K562 (cell line): Measurements from ENCODE around the gene ATP6V0E1. TPM values are rescaled to one million over a fixed set of nuclear protein-coding genes. Genes with fewer than 3 reads are reported as not detected.
A peak's percentile ranks its signal among the peaks of the same experiment; 100 is the strongest.

Experiments used
- ATAC-seq: fragments of 200-7000 bp; cut with Tn5 transposase; 3 replicates; pipeline ENCODE4 v1.9.1; 2020; ENCODE audit warnings: moderate library complexity
- BruUV-seq: library from RNA; stranded (reverse); fragments of 400-500 nt; replicated peaks from 2 replicates; lab custom pipeline; 2021; lab: Mats Ljungman, UMichigan
- CTCF ChIA-PET: fragments of 300-600 bp; formaldehyde crosslinking; extraction: SDS; loops from one replicate; lab custom pipeline; 2021; ENCODE audit warnings: low intra/inter-chr PET ratio; lab: Yijun Ruan, JAX
- POLR2A ChIA-PET: fragments of 300-600, 350-650 bp; sonication (Branson Sonifier 250); formaldehyde crosslinking; extraction: SDS; loops from one replicate; lab custom pipeline; 2021; ENCODE audit warnings: antibody characterized with exemption, inconsistent platforms; lab: Yijun Ruan, JAX
- DNase-seq, 4 experiments: peaks; one replicate each; pipeline versions ENCODE4 v3.0.0 to v3.0.0-alpha.2; 2011 to 2018; ENCODE audit warnings: low spot score in 3 of 4, mixed read lengths in 3 of 4; ENCODE audit errors: extremely low read depth in 1 of 4
- FAIRE-seq: peaks from 2 replicates; lab custom pipeline; 2011; peaks lifted over from hg19 to GRCh38; lab: Jason Lieb, UNC
- H2AFZ ChIP-seq: 2 replicates; pipeline ENCODE4 v1.6.0; 2011; ENCODE audit warnings: low read depth, low read length, control low read depth, inconsistent platforms
- H3K27ac ChIP-seq: fragments of 200-600 bp; 3 replicates; pipeline ENCODE4 v1.8.0; 2011; ENCODE audit warnings: low read depth, mild to moderate bottlenecking, control low read depth, inconsistent platforms, low read length, moderate library complexity, mixed read lengths; ENCODE audit errors: extremely low read depth
- H3K27me3 ChIP-seq, 2 experiments: fragments of 300-600 bp in 1 of 2; 2 replicates in 1 of 2; 3 replicates in 1 of 2; pipeline versions ENCODE4 v1.6.0 to v1.8.0; 2011; ENCODE audit warnings: inconsistent platforms in 2 of 2, low read length in 2 of 2, mild to moderate bottlenecking in 1 of 2, mixed read lengths in 1 of 2, moderate library complexity in 1 of 2; ENCODE audit not compliant: control insufficient read depth in 2 of 2, insufficient read depth in 2 of 2
- H3K36me3 ChIP-seq: fragments of 300-600 bp; 3 replicates; pipeline ENCODE4 v1.8.0; 2011; ENCODE audit warnings: mild to moderate bottlenecking, low read length, inconsistent platforms; ENCODE audit not compliant: control insufficient read depth, insufficient read depth
- H3K4me1 ChIP-seq, 2 experiments: fragments of 200-600 bp in 1 of 2; replicated peaks in 1 of 2; 2 replicates in 1 of 2; 3 replicates in 1 of 2; pipeline versions ENCODE4 v1.5.1 to v1.8.0; 2011; ENCODE audit warnings: inconsistent platforms in 2 of 2, low read length in 2 of 2, mild to moderate bottlenecking in 1 of 2, mixed read lengths in 1 of 2, moderate library complexity in 1 of 2; ENCODE audit not compliant: control insufficient read depth in 2 of 2, insufficient read depth in 2 of 2
- H3K4me2 ChIP-seq: 2 replicates; pipeline ENCODE4 v1.6.1; 2011; ENCODE audit warnings: low read length, control low read depth, inconsistent platforms, mixed read lengths; ENCODE audit not compliant: insufficient read depth
- H3K4me3 ChIP-seq: fragments of 200-600 bp; sonication (generic), shearing (Covaris generic); 2 replicates; pipeline ENCODE4 v1.5.1; 2016; ENCODE audit warnings: control low read depth, inconsistent platforms
- H3K79me2 ChIP-seq: fragments of 200-600 bp; 3 replicates; pipeline ENCODE4 v1.8.0; 2011; ENCODE audit warnings: low read length, inconsistent platforms; ENCODE audit not compliant: control insufficient read depth, insufficient read depth
- H3K9ac ChIP-seq, 2 experiments: 2 replicates each; pipeline versions ENCODE4 v1.6.0 to v1.6.1; 2011; ENCODE audit warnings: low read depth in 2 of 2, low read length in 2 of 2, control low read depth in 1 of 2, inconsistent platforms in 1 of 2, mild to moderate bottlenecking in 1 of 2, mixed read lengths in 1 of 2; ENCODE audit not compliant: insufficient read depth in 1 of 2
- H3K9me1 ChIP-seq: one replicate; pipeline ENCODE4 v1.6.0; 2011; ENCODE audit warnings: inconsistent platforms, mild to moderate bottlenecking, low read length, moderate library complexity; ENCODE audit not compliant: control insufficient read depth, insufficient read depth
- H3K9me3 ChIP-seq: replicated peaks from 2 replicates; pipeline ENCODE4 v1.5.1; 2011; ENCODE audit warnings: low read depth, low read length, inconsistent platforms; ENCODE audit not compliant: control insufficient read depth, insufficient read depth
- H4K20me1 ChIP-seq: replicated peaks from 2 replicates; pipeline ENCODE4 v1.6.1; 2011; ENCODE audit warnings: low read length, inconsistent platforms, mixed read lengths; ENCODE audit not compliant: control insufficient read depth, insufficient read depth
- BCOR ChIP-seq: fragments of 450-650 bp; IDR thresholded peaks from 2 replicates; pipeline ENCODE4 v1.6.1; 2016
- BRCA1 ChIP-seq, 2 experiments: fragments of 450-650 bp in 1 of 2; sonication (generic) in 1 of 2; formaldehyde crosslinking in 1 of 2; IDR thresholded peaks; 2 replicates each; pipeline versions ENCODE4 v1.5.0 to v1.6.1; 2017 to 2020; ENCODE audit warnings: mild to moderate bottlenecking in 1 of 2, missing genetic modification reagents in 1 of 2
- CTBP1 ChIP-seq: fragments of 450-650 bp; IDR thresholded peaks from 2 replicates; pipeline ENCODE4 v1.6.1; 2016; ENCODE audit warnings: borderline replicate concordance
- HMGN3 ChIP-seq: IDR thresholded peaks from 2 replicates; pipeline ENCODE4 v1.6.1; 2011; ENCODE audit warnings: borderline replicate concordance, low read depth, mild to moderate bottlenecking, mixed read lengths, low read length; ENCODE audit not compliant: insufficient read length; ENCODE audit errors: extremely low read depth
- JUNB ChIP-seq: fragments of 450-650 bp; formaldehyde crosslinking; conservative IDR thresholded peaks from 2 replicates; pipeline ENCODE4 v1.4.0; 2020; ENCODE audit warnings: mild to moderate bottlenecking
- LCOR ChIP-seq: sonication (generic); formaldehyde crosslinking; IDR thresholded peaks from 2 replicates; pipeline ENCODE4 v1.8.0; 2022; ENCODE audit warnings: mild to moderate bottlenecking, missing genetic modification reagents
- MCM2 ChIP-seq: fragments of 450-650 bp; IDR thresholded peaks from 2 replicates; pipeline ENCODE4 v1.6.1; 2017; ENCODE audit warnings: low read depth, mild to moderate bottlenecking
- PCBP2 ChIP-seq: fragments of 200-400 bp; formaldehyde crosslinking; IDR thresholded peaks from 2 replicates; pipeline ENCODE4 v1.6.1; 2018; ENCODE audit warnings: low read length, low read depth, mild to moderate bottlenecking, moderate library complexity; ENCODE audit not compliant: poor library complexity, severe bottlenecking
- SAP30 ChIP-seq: fragments of 200-600 bp; sonication (generic); IDR thresholded peaks from 2 replicates; pipeline ENCODE4 v1.6.1; 2012; ENCODE audit warnings: borderline replicate concordance, low read depth, mild to moderate bottlenecking, moderate library complexity, low read length, control low read depth, inconsistent platforms; ENCODE audit not compliant: insufficient read depth, poor library complexity, severe bottlenecking
- SMAD4 ChIP-seq: fragments of 250-450 bp; sonication (Bioruptor Pico); conservative IDR thresholded peaks from 2 replicates; pipeline ENCODE4 v1.8.0; 2021; ENCODE audit warnings: inconsistent platforms, mild to moderate bottlenecking, moderate library complexity
- SOX6 ChIP-seq: fragments of 450-650 bp; IDR thresholded peaks from 2 replicates; pipeline ENCODE4 v1.6.1; 2014; ENCODE audit warnings: mild to moderate bottlenecking
- ZNF133 ChIP-seq: fragments of 250-450 bp; sonication (Bioruptor Pico); IDR thresholded peaks from 2 replicates; pipeline ENCODE4 v1.4.0; 2020; ENCODE audit warnings: mild to moderate bottlenecking
- WGBS: fragments of 100-300 bp; shearing (Covaris generic); methylation state at CpG from one replicate; pipeline ENCODE4 v1.1.6; 2016; ENCODE audit warnings: low coverage, mixed read lengths; ENCODE audit not compliant: insufficient coverage; ENCODE audit errors: missing lambda C conversion rate; 5-methylcytosine and 5-hydroxymethylcytosine counted together
- in situ Hi-C: fragments of 300-500 bp; cut with MboI; formaldehyde crosslinking; loops from 4 replicates; pipeline ENCODE4 v1.15.0; 2018; ENCODE audit warnings: inconsistent platforms, mixed read lengths
- intact Hi-C: fragments of 100-400 bp; cut with micrococcal nuclease; formaldehyde crosslinking; loops from 2 replicates; pipeline ENCODE4 v1.14.2; 2022
- polyA plus RNA-seq, 8 experiments: library from polyadenylated mRNA; depleted of rRNA in 4 of 8; stranded (reverse) in 5 of 8; unstranded in 3 of 8; fragments of >200 nt; fragmentation: Nextera tagmentation in 2 of 8; fragmentation: Illumina TruSeq in 1 of 8; extraction: Ambion mirVana in 2 of 8; extraction: Trizol in 1 of 8; gene quantifications; 2 replicates each; pipeline versions ENCODE4 v1.2.1 to v1.2.3, GENCODE V29; 2011 to 2014; ENCODE audit warnings: inconsistent platforms in 1 of 8, missing spikeins in 1 of 8
- total RNA-seq, 7 experiments: library from RNA; depleted of rRNA in 6 of 7; stranded (reverse); fragments of >200 nt in 6 of 7; fragmentation: Illumina TruSeq in 2 of 7; extraction: Trizol in 2 of 7; gene quantifications; 2 replicates each; pipeline versions ENCODE4 v1.2.1 to v1.2.3, GENCODE V29; 2011 to 2021; ENCODE audit warnings: low replicate concordance in 1 of 7
- TF ChIP-seq, protein P1 (sequence below), 2 experiments: fragments of 450-650 bp; IDR thresholded peaks; 2 replicates each; pipeline ENCODE4 v1.6.1; 2018; ENCODE audit warnings: mild to moderate bottlenecking in 2 of 2, low read depth in 1 of 2; ENCODE audit not compliant: partially characterized antibody in 2 of 2
- TF ChIP-seq, protein P2 (sequence below), 2 experiments: IDR thresholded peaks in 1 of 2; conservative IDR thresholded peaks in 1 of 2; 2 replicates each; pipeline ENCODE4 v1.6.1; 2016; ENCODE audit warnings: low read depth in 2 of 2, mild to moderate bottlenecking in 1 of 2, missing compliant biosample characterization in 1 of 2, missing genetic modification characterization in 1 of 2, moderate library complexity in 1 of 2

The ATP6V0E1 gene
- total and polyA plus RNA-seq, 9 of the 15 experiments (the other 6 are each of a cell fraction or from before 2014, with no cell fraction given): 63.8 to 395 (median 112) TPM

DNA sequence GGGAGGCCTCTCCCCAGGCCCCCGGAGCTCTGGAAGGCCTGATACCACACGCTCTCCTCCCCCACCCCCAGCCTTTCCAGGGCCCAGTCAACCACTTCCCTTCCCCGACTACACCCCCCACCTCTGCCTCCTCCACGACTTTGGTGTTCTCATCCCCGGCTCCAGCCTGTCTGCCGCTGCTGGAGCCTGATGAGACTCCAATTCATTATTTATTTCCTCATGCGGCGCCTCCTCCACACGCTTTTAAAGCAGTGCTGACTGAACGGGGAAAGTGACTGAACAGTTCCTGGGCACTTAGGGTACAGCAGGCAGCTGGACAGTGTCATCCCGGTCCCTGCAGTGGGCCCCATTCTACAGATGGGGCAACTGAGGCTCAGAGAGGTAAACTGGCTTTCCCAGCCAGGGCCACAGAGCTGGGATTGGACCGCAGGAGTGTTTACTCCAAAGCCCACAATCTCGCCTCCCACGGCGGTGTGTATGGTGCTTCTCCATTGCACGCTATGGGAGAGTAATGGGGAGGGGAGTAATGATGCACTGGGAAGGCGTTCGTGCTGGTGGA lies 40.2 kb upstream of the ATP6V0E1 start:
- FAIRE-seq: peak; percentile 89
- Histone ChIP-seq H3K79me2 (no peaks in the 10 kb centered on the region), H2AFZ (peak overlapping the region; percentile 12; the same call in 1 of the 2 replicates), H3K36me3 (peaks cover 11% of the 10 kb centered on the region; the same call in 1 of the 3 replicates), H3K4me3 (no peak overlapping the region), H3K9me3 (no peaks in the 10 kb centered on the region), H3K9me1 (no peaks in the 10 kb centered on the region), H4K20me1 (no peaks in the 10 kb centered on the region), H3K27ac (no peak overlapping the region), H3K9ac (peak overlapping the region in 1 of 2 experiments; percentile 62; a peak in 1 of 4 replicates), H3K4me1 (peaks cover 7 to 12% of the 10 kb centered on the region in 2 experiments), H3K27me3 (no peaks in the 10 kb centered on the region), H3K4me2 (no peak overlapping the region)
- in situ Hi-C loops: loop anchor here (10.0 kb wide), 1 partner anchor 459 kb away; no protein-coding TSS in a partner anchor
- CTCF ChIA-PET: no interaction called here
- BruUV-seq: no TSS peak
- ATAC-seq: peak; percentile 90
- 41% methylated on average over 16 of the region's 18 CpGs for WGBS
- intact Hi-C loops: no loop called here
- POLR2A ChIA-PET: interaction anchor here (0.9 to 1.0 kb wide), 3 partner anchors 9 to 41 kb away, joined by 3 read pairs; partner anchors contain the start of gene ATP6V0E1
- peak; percentile 70 to 81 (median 75) for DNase-seq
- TF ChIP-seq, protein P1, sequence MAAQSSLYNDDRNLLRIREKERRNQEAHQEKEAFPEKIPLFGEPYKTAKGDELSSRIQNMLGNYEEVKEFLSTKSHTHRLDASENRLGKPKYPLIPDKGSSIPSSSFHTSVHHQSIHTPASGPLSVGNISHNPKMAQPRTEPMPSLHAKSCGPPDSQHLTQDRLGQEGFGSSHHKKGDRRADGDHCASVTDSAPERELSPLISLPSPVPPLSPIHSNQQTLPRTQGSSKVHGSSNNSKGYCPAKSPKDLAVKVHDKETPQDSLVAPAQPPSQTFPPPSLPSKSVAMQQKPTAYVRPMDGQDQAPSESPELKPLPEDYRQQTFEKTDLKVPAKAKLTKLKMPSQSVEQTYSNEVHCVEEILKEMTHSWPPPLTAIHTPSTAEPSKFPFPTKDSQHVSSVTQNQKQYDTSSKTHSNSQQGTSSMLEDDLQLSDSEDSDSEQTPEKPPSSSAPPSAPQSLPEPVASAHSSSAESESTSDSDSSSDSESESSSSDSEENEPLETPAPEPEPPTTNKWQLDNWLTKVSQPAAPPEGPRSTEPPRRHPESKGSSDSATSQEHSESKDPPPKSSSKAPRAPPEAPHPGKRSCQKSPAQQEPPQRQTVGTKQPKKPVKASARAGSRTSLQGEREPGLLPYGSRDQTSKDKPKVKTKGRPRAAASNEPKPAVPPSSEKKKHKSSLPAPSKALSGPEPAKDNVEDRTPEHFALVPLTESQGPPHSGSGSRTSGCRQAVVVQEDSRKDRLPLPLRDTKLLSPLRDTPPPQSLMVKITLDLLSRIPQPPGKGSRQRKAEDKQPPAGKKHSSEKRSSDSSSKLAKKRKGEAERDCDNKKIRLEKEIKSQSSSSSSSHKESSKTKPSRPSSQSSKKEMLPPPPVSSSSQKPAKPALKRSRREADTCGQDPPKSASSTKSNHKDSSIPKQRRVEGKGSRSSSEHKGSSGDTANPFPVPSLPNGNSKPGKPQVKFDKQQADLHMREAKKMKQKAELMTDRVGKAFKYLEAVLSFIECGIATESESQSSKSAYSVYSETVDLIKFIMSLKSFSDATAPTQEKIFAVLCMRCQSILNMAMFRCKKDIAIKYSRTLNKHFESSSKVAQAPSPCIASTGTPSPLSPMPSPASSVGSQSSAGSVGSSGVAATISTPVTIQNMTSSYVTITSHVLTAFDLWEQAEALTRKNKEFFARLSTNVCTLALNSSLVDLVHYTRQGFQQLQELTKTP (IDR thresholded peaks at IDR 0.05; ENCODE audit: low read depth in 1 of 2, partially characterized antibody in 2 of 2): no peak
- TF ChIP-seq LCOR (CRISPR knock-in tag) (no peak), SAP30 (no peak), BRCA1 (IDR thresholded peaks at IDR 0.05) (no peak), BRCA1 (CRISPR knock-in tag; IDR thresholded peaks at IDR 0.05) (no peak), SMAD4 (CRISPR knock-in tag) (peak; percentile 44; the same call in 1 of the 2 replicates), ZNF133 (CRISPR knock-in tag) (no peak), HMGN3 (no peak), BCOR (peak; percentile 82), JUNB (CRISPR knock-in tag) (no peak), CTBP1 (peak; percentile 24; the same call in 1 of the 2 replicates), PCBP2 (no peak), MCM2 (no peak), SOX6 (no peak)
- TF ChIP-seq, protein P2, sequence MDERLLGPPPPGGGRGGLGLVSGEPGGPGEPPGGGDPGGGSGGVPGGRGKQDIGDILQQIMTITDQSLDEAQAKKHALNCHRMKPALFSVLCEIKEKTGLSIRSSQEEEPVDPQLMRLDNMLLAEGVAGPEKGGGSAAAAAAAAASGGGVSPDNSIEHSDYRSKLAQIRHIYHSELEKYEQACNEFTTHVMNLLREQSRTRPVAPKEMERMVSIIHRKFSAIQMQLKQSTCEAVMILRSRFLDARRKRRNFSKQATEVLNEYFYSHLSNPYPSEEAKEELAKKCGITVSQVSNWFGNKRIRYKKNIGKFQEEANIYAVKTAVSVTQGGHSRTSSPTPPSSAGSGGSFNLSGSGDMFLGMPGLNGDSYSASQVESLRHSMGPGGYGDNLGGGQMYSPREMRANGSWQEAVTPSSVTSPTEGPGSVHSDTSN (CRISPR knock-in tag; IDR thresholded peaks at IDR 0.05; ENCODE audit: low read depth): no peak
- TF ChIP-seq, protein P2 (tag; conservative IDR thresholded peaks at IDR 0.05; ENCODE audit: low read depth): peak; percentile 32; the same call in 1 of the 2 replicates
